ENCODE data around the gene DMGDH.

DMGDH gene

GRCh38 chr5:79011219-79011836 lies 58.1 kb downstream of the DMGDH start:
- Histone ChIP-seq H3K9ac (ENCODE audit: low read length) (no peak overlapping the region), H3K27me3 (ENCODE audit: control insufficient read depth, insufficient read depth, low read length) (no peaks in the 10 kb centered on the region), H3K36me3 (ENCODE audit: control insufficient read depth, insufficient read depth, low read length) (no peaks in the 10 kb centered on the region), H3K4me1 (ENCODE audit: control insufficient read depth, insufficient read depth, low read length) (no peaks in the 10 kb centered on the region), H3K27ac (ENCODE audit: low read depth, low read length) (no peak overlapping the region), H3K9me3 (ENCODE audit: control insufficient read depth, insufficient read depth, low read depth, low read length) (peaks cover 12% of the 10 kb centered on the region; the same call in 1 of the 2 replicates), H3K4me3 (ENCODE audit: low read depth, low read length) (no peak overlapping the region)

GRCh38 chr5:79008362-79008761 lies 61.1 kb downstream of the DMGDH start:
- no peak overlapping the region for H3K27ac ChIP-seq (ENCODE audit: low read depth, low read length)
- H3K27me3 ChIP-seq (ENCODE audit: control insufficient read depth, insufficient read depth, low read length): no peaks in the 10 kb centered on the region
- no peak overlapping the region for H3K9ac ChIP-seq (ENCODE audit: low read length)
- H3K4me1 ChIP-seq (ENCODE audit: control insufficient read depth, insufficient read depth, low read length): no peaks in the 10 kb centered on the region
- H3K4me3 ChIP-seq (ENCODE audit: low read depth, low read length): no peak overlapping the region
- peaks cover 12% of the 10 kb centered on the region; the same call in 1 of the 2 replicates for H3K9me3 ChIP-seq (ENCODE audit: control insufficient read depth, insufficient read depth, low read depth, low read length)
- no peaks in the 10 kb centered on the region for H3K36me3 ChIP-seq (ENCODE audit: control insufficient read depth, insufficient read depth, low read length)

GRCh38 chr5:79007872-79008271 lies 61.6 kb downstream of the DMGDH start:
- Histone ChIP-seq H3K4me3 (ENCODE audit: low read depth, low read length) (no peak overlapping the region), H3K9ac (ENCODE audit: low read length) (no peak overlapping the region), H3K4me1 (ENCODE audit: control insufficient read depth, insufficient read depth, low read length) (no peaks in the 10 kb centered on the region), H3K27me3 (ENCODE audit: control insufficient read depth, insufficient read depth, low read length) (no peaks in the 10 kb centered on the region), H3K27ac (ENCODE audit: low read depth, low read length) (no peak overlapping the region), H3K36me3 (ENCODE audit: control insufficient read depth, insufficient read depth, low read length) (no peaks in the 10 kb centered on the region), H3K9me3 (ENCODE audit: control insufficient read depth, insufficient read depth, low read depth, low read length) (peaks cover 7% of the 10 kb centered on the region; the same call in 1 of the 2 replicates)

- no peaks in the 10 kb centered on the region for H3K9me3 ChIP-seq (ENCODE audit: control insufficient read depth, insufficient read depth, low read depth, low read length)
- H3K27ac ChIP-seq (ENCODE audit: low read depth, low read length): no peak overlapping the region
- H3K4me1 ChIP-seq (ENCODE audit: control insufficient read depth, insufficient read depth, low read length): no peaks in the 10 kb centered on the region
- H3K36me3 ChIP-seq (ENCODE audit: control insufficient read depth, insufficient read depth, low read length): no peaks in the 10 kb centered on the region
- no peak overlapping the region for H3K4me3 ChIP-seq (ENCODE audit: low read depth, low read length)
- H3K27me3 ChIP-seq (ENCODE audit: control insufficient read depth, insufficient read depth, low read length): no peaks in the 10 kb centered on the region
- H3K9ac ChIP-seq (ENCODE audit: low read length): no peak overlapping the region
Measured at GRCh38 chr5:79005936-79006631, 63.4 kb downstream of the DMGDH start.

- no peaks in the 10 kb centered on the region for H3K9me3 ChIP-seq (ENCODE audit: control insufficient read depth, insufficient read depth, low read depth, low read length)
- no peaks in the 10 kb centered on the region for H3K4me1 ChIP-seq (ENCODE audit: control insufficient read depth, insufficient read depth, low read length)
- no peak overlapping the region for H3K27ac ChIP-seq (ENCODE audit: low read depth, low read length)
Measured at GRCh38 chr5:79005151-79005550, 64.3 kb downstream of the DMGDH start.

GRCh38 chr5:79002374-79002773 lies 67.1 kb downstream of the DMGDH start:
- Histone ChIP-seq H3K9me3 (ENCODE audit: control insufficient read depth, insufficient read depth, low read depth, low read length) (no peaks in the 10 kb centered on the region), H3K4me3 (ENCODE audit: low read depth, low read length) (no peak overlapping the region), H3K9ac (ENCODE audit: low read length) (no peak overlapping the region), H3K4me1 (ENCODE audit: control insufficient read depth, insufficient read depth, low read length) (no peaks in the 10 kb centered on the region), H3K27me3 (ENCODE audit: control insufficient read depth, insufficient read depth, low read length) (no peaks in the 10 kb centered on the region), H3K27ac (ENCODE audit: low read depth, low read length) (no peak overlapping the region), H3K36me3 (ENCODE audit: control insufficient read depth, insufficient read depth, low read length) (no peaks in the 10 kb centered on the region)

More at GRCh38 chr5:79005151-79005550, 64.3 kb downstream of the DMGDH start:
- Histone ChIP-seq H3K27me3 (ENCODE audit: control insufficient read depth, insufficient read depth, low read length) (no peaks in the 10 kb centered on the region), H3K9ac (ENCODE audit: low read length) (no peak overlapping the region), H3K36me3 (ENCODE audit: control insufficient read depth, insufficient read depth, low read length) (no peaks in the 10 kb centered on the region), H3K4me3 (ENCODE audit: low read depth, low read length) (no peak overlapping the region)

GRCh38 chr5:79001471-79001870 lies 68.0 kb downstream of the DMGDH start:
- Histone ChIP-seq H3K27ac (ENCODE audit: low read depth, low read length) (no peak overlapping the region), H3K9ac (ENCODE audit: low read length) (no peak overlapping the region), H3K4me3 (ENCODE audit: low read depth, low read length) (no peak overlapping the region)

GRCh38 chr5:78997090-78997489 lies 72.4 kb downstream of the DMGDH start:
- no peak overlapping the region for H3K27ac ChIP-seq (ENCODE audit: low read depth, low read length)
- H3K9me3 ChIP-seq (ENCODE audit: control insufficient read depth, insufficient read depth, low read depth, low read length): peaks cover 3% of the 10 kb centered on the region; the same call in 1 of the 2 replicates
- no peaks in the 10 kb centered on the region for H3K27me3 ChIP-seq (ENCODE audit: control insufficient read depth, insufficient read depth, low read length)
- H3K36me3 ChIP-seq (ENCODE audit: control insufficient read depth, insufficient read depth, low read length): no peaks in the 10 kb centered on the region
- no peak overlapping the region for H3K4me3 ChIP-seq (ENCODE audit: low read depth, low read length)
- H3K4me1 ChIP-seq (ENCODE audit: control insufficient read depth, insufficient read depth, low read length): no peaks in the 10 kb centered on the region
- no peak overlapping the region for H3K9ac ChIP-seq (ENCODE audit: low read length)

More at GRCh38 chr5:79001471-79001870, 68.0 kb downstream of the DMGDH start:
- Histone ChIP-seq H3K36me3 (ENCODE audit: control insufficient read depth, insufficient read depth, low read length) (no peaks in the 10 kb centered on the region), H3K27me3 (ENCODE audit: control insufficient read depth, insufficient read depth, low read length) (no peaks in the 10 kb centered on the region), H3K9me3 (ENCODE audit: control insufficient read depth, insufficient read depth, low read depth, low read length) (no peaks in the 10 kb centered on the region), H3K4me1 (ENCODE audit: control insufficient read depth, insufficient read depth, low read length) (no peaks in the 10 kb centered on the region)

GRCh38 chr5:78995521-78996007 lies 73.9 kb downstream of the DMGDH start:
- Histone ChIP-seq H3K36me3 (ENCODE audit: control insufficient read depth, insufficient read depth, low read length) (no peaks in the 10 kb centered on the region), H3K27me3 (ENCODE audit: control insufficient read depth, insufficient read depth, low read length) (no peaks in the 10 kb centered on the region), H3K4me1 (ENCODE audit: control insufficient read depth, insufficient read depth, low read length) (no peaks in the 10 kb centered on the region), H3K4me3 (ENCODE audit: low read depth, low read length) (no peak overlapping the region), H3K9ac (ENCODE audit: low read length) (no peak overlapping the region), H3K9me3 (ENCODE audit: control insufficient read depth, insufficient read depth, low read depth, low read length) (peaks cover 3% of the 10 kb centered on the region; the same call in 1 of the 2 replicates), H3K27ac (ENCODE audit: low read depth, low read length) (no peak overlapping the region)

- H3K4me3 ChIP-seq (ENCODE audit: low read depth, low read length): no peak overlapping the region
- no peak overlapping the region for H3K9ac ChIP-seq (ENCODE audit: low read length)
- no peaks in the 10 kb centered on the region for H3K4me1 ChIP-seq (ENCODE audit: control insufficient read depth, insufficient read depth, low read length)
- H3K27me3 ChIP-seq (ENCODE audit: control insufficient read depth, insufficient read depth, low read length): no peaks in the 10 kb centered on the region
- H3K36me3 ChIP-seq (ENCODE audit: control insufficient read depth, insufficient read depth, low read length): no peaks in the 10 kb centered on the region
- H3K9me3 ChIP-seq (ENCODE audit: control insufficient read depth, insufficient read depth, low read depth, low read length): peaks cover 3% of the 10 kb centered on the region; the same call in 1 of the 2 replicates
- H3K27ac ChIP-seq (ENCODE audit: low read depth, low read length): no peak overlapping the region
Measured at GRCh38 chr5:78993165-78993564, 76.3 kb downstream of the DMGDH start.

GRCh38 chr5:78992146-78992545 lies 77.3 kb downstream of the DMGDH start:
- no peaks in the 10 kb centered on the region for H3K36me3 ChIP-seq (ENCODE audit: control insufficient read depth, insufficient read depth, low read length)
- no peak overlapping the region for H3K27ac ChIP-seq (ENCODE audit: low read depth, low read length)
- H3K27me3 ChIP-seq (ENCODE audit: control insufficient read depth, insufficient read depth, low read length): no peaks in the 10 kb centered on the region
- no peak overlapping the region for H3K4me3 ChIP-seq (ENCODE audit: low read depth, low read length)
- peaks cover 3% of the 10 kb centered on the region; the same call in 1 of the 2 replicates for H3K9me3 ChIP-seq (ENCODE audit: control insufficient read depth, insufficient read depth, low read depth, low read length)
- no peak overlapping the region for H3K9ac ChIP-seq (ENCODE audit: low read length)
- no peaks in the 10 kb centered on the region for H3K4me1 ChIP-seq (ENCODE audit: control insufficient read depth, insufficient read depth, low read length)

Measured in HUES6 (cell line).